HG02763 (cell line): ENCODE results near the gene DTNBP1.

Experiments
- ATAC-seq: cut with Tn5 transposase; IDR thresholded peaks from one replicate; pipeline ENCODE4 v1.9.1; 2021; ENCODE audit warnings: mild to moderate bottlenecking, moderate library complexity; ENCODE audit not compliant: unreplicated experiment

The DTNBP1 gene

DNA sequence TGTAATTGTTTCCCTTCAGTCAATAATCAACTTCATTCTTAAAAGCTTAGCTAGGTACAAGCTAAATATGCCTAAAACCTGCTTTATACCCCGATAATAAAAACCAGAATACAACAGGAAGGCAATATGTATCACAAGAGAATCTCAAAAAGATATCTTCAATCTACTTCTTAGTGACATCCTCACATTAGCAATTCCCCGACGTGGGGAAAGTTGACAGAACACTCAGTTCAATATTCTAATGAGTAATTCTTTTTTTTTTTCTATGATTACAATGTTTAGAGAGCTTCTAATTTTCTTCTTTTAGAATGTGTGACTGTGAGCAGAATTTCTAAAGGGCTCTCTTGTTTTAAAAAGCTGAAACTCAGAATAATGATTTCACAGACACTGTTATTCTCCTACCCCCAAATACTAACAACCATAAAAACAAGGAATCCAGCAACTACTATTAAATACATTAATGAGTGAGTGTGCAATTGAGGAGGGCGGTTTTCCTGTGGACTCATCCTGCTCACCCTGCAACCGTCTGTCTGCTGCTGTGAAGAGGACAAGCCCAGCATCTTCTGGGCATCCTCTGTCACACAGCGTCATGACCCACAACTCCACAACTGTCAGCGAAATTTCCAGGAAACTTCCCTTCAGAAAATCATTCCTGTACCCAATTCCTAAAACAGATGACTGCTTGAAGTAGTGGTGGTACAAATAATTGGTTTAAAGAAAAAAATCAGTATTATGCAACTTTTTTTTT lies 68.1 kb downstream of the DTNBP1 start:
- no peak for ATAC-seq

GRCh38 chr6:15593798-15594197 lies 69.0 kb downstream of the DTNBP1 start:
- no peak for ATAC-seq

- ATAC-seq = no peak
These were observed 70.2 kb downstream of the DTNBP1 start for GRCh38 chr6:15592610-15593009.

DNA sequence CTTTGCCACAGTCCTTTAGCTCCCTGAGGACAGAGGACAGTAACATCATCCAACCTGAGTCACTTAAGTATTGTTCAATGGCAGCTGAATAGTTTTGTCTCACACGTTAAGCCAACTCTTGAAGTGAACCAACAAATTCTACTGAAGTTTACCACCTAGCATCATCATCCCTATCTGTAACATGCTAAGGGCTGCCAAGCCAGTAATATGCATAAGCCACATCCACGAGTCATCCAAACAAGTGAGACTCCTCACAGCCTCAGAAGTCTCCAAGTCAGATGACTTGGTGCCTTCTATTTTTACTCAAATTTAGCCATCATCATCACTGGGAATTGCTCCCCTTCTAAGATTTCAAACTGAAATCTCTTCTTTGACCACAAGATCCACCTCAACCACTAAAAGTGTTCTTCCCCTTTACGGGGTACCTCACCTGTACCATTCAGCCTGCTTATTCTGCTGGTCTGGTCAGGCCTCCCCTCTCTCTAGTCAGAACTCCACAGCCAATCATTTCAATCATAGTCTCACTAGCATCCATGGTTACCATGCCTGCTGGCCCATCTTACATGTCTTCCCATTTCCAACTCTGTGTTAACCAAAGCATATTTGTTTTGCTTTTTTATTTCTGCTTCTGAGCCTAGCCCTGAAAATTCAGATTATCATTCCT lies 73.7 kb downstream of the DTNBP1 start:
- no peak for ATAC-seq

GRCh38 chr6:15586503-15586902 lies 76.3 kb downstream of the DTNBP1 start:
- ATAC-seq = no peak

- ATAC-seq = no peak
These were observed 77.0 kb downstream of the DTNBP1 start for GRCh38 chr6:15585760-15586214.

GRCh38 chr6:15582499-15582898 lies 80.3 kb downstream of the DTNBP1 start:
- ATAC-seq = no peak

DNA sequence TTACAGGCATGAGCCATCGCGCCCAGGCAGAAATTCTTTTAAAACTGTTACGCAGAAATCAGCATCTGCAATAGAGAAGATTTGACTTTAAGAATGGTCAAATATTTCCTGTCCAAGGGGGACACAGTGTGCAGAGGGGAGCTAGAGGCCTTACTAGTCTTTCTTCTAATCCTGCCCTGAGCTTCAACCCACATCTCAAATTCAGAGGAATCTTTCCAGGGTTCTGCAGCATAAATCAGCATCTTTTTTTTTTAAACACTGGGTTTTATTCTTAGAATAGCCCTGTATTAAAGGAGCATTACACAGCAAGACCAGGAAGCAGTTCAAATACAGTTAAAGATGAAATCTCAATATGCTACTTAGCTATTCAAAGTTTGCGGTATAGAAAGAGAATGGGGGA lies 81.1 kb downstream of the DTNBP1 start:
- no peak for ATAC-seq

- no peak for ATAC-seq
These were observed 82.5 kb downstream of the DTNBP1 start for GRCh38 chr6:15580326-15580725.

GRCh38 chr6:15578716-15579391 lies 84.0 kb downstream of the DTNBP1 start:
- ATAC-seq = no peak

GRCh38 chr6:15577550-15578171 lies 85.2 kb downstream of the DTNBP1 start:
- ATAC-seq = no peak

- ATAC-seq = no peak
These were observed 85.7 kb downstream of the DTNBP1 start for GRCh38 chr6:15577106-15577505.

DNA sequence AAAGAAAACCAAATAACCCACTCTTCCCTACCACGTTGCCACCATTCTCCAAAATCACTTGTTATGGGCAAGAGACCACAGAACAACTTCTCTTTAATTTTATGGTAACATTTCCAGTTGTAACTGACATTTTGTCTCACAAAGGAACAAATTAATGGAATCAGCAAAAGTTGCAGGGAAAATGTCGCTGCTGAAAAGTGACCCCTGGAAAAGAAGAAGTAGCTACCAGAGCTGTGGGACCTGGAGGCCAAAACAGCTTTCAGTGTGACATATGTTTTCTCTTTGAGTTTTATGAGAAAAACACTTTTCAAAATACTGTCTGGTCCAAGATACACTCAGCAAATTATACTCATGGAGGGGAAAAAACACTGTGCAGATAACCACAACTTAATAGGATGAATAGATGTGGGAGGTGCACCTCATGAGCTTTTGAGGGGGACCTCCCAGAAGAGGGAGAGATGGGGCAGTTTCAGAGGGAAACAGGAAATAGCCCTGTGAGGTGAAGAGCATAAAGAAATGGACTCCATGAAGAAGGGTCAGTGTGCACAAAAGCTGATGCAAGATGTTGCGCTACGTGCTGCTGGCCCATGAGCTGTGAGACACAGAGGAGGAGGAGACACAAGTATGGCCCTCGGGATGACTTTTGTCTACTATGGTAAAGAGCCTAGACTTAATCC lies 87.3 kb downstream of the DTNBP1 start:
- no peak for ATAC-seq

GRCh38 chr6:15574486-15574885 lies 88.3 kb downstream of the DTNBP1 start:
- no peak for ATAC-seq

- ATAC-seq = no peak
These were observed 88.8 kb downstream of the DTNBP1 start for GRCh38 chr6:15574023-15574422.

- no peak for ATAC-seq
These were observed 89.4 kb downstream of the DTNBP1 start for GRCh38 chr6:15573384-15573783.

GRCh38 chr6:15572296-15573016 lies 90.4 kb downstream of the DTNBP1 start:
- no peak for ATAC-seq

DNA sequence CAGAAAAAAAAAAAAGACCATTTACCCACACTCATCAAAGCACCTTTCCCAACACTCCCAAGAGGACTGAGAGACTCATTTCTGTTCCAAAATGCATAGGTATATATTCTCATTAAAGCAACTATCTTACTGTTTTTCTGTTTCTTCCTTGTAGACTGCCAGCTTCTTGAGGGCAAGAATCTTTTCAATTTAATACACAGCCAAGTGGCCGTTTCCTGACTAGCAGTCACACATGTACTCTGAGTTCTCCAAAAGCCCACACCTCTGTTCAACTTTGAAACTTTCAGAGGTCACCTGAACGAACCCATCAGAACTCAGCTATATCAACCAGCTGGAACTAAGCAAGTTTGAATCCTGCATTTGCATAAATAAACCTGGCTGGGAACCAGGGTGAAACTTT lies 92.7 kb downstream of the DTNBP1 start:
- ATAC-seq = no peak

GRCh38 chr6:15569035-15569995 lies 93.5 kb downstream of the DTNBP1 start:
- no peak for ATAC-seq
